OCI-LY1 (cell line): ENCODE data around the gene MESD.
A peak's percentile ranks its signal among the peaks of the same experiment; 100 is the strongest.

Experiments
- EZH2 ChIP-seq: fragments of 200-600 bp; sonication (generic), shearing (Covaris generic); IDR thresholded peaks from 2 replicates; pipeline ENCODE4 v1.8.0; 2017; ENCODE audit warnings: borderline replicate concordance, mixed run types, mild to moderate bottlenecking, antibody characterized with exemption, low read length, moderate library complexity, mixed read lengths
- TF ChIP-seq, protein P1 (sequence below): fragments of 200-600 bp; sonication (generic), shearing (Covaris generic); IDR thresholded peaks from 2 replicates; pipeline ENCODE4 v1.5.1; 2017; ENCODE audit warnings: mild to moderate bottlenecking, antibody characterized with exemption, low read length, moderate library complexity, mixed read lengths

DNA sequence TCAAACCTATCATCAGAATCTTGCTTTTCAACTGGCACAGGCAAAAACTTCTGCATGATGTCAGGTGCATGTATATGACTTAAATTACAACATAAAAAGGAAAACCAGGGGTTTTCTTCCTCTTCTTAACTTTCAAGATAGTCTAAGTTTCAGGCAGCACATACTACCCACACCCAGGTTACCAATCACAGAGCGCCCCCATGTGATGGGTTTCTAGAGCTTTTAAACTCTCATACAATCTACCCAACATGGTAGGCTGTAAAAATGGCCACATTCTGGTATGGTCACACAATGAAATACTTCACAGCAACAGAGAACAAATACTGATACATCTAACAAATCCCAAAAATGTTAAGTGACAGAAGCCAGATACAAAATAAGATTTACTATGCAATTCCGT, 7.4 kb downstream of the MESD start:
- TF ChIP-seq EZH2: no peak
- TF ChIP-seq, protein P1, sequence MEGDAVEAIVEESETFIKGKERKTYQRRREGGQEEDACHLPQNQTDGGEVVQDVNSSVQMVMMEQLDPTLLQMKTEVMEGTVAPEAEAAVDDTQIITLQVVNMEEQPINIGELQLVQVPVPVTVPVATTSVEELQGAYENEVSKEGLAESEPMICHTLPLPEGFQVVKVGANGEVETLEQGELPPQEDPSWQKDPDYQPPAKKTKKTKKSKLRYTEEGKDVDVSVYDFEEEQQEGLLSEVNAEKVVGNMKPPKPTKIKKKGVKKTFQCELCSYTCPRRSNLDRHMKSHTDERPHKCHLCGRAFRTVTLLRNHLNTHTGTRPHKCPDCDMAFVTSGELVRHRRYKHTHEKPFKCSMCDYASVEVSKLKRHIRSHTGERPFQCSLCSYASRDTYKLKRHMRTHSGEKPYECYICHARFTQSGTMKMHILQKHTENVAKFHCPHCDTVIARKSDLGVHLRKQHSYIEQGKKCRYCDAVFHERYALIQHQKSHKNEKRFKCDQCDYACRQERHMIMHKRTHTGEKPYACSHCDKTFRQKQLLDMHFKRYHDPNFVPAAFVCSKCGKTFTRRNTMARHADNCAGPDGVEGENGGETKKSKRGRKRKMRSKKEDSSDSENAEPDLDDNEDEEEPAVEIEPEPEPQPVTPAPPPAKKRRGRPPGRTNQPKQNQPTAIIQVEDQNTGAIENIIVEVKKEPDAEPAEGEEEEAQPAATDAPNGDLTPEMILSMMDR: peak; percentile 52
